WTC11 (cell line): ENCODE data around the gene ZFYVE19. TPM values are rescaled to one million over a fixed set of nuclear protein-coding genes. Genes with fewer than 3 reads are reported as not detected.

ENCODE experiments used
- ATAC-seq: fragments of 200-7000 bp; cut with Tn5 transposase; 2 replicates; pipeline ENCODE4 v1.10.0; 2021; ENCODE audit warnings: mild to moderate bottlenecking, moderate library complexity
- CTCF ChIA-PET: fragments of 300-600 bp; sonication (Branson Sonifier 250); formaldehyde crosslinking; loops from one replicate; lab custom pipeline; 2021; ENCODE audit warnings: antibody characterized with exemption; lab: Charles Lee
- POLR2A ChIA-PET: fragments of 350-600 bp; sonication (Branson Sonifier 250); formaldehyde crosslinking; loops from one replicate; lab custom pipeline; 2021; ENCODE audit warnings: antibody characterized with exemption; lab: Charles Lee
- DNase-seq: peaks from one replicate; pipeline ENCODE4 v3.0.0; 2021; ENCODE audit warnings: low spot score
- H3K27ac Mint-ChIP-seq: 2 replicates; pipeline ENCODE4 v1.8.0; 2021; ENCODE audit warnings: mixed read lengths
- H3K27me3 Mint-ChIP-seq: 2 replicates; pipeline ENCODE4 v1.8.0; 2021; ENCODE audit warnings: low read depth, mild to moderate bottlenecking, moderate library complexity, mixed read lengths
- H3K36me3 Mint-ChIP-seq: 2 replicates; pipeline ENCODE4 v1.8.0; 2021; ENCODE audit warnings: mixed read lengths
- H3K4me1 Mint-ChIP-seq: 2 replicates; pipeline ENCODE4 v1.8.0; 2022; ENCODE audit warnings: mixed read lengths
- H3K4me3 Mint-ChIP-seq: 2 replicates; pipeline ENCODE4 v1.8.0; 2021; ENCODE audit warnings: mild to moderate bottlenecking, moderate library complexity, mixed read lengths
- H3K9me3 Mint-ChIP-seq: 2 replicates; pipeline ENCODE4 v1.8.0; 2021; ENCODE audit warnings: mixed read lengths
- AFF4 ChIP-seq: sonication (generic); formaldehyde crosslinking; IDR thresholded peaks from 2 replicates; pipeline ENCODE4 v1.8.1; 2023; ENCODE audit warnings: mild to moderate bottlenecking, missing genetic modification reagents, borderline replicate concordance
- AR ChIP-seq: fragments of 250-450 bp; sonication (Bioruptor Pico); IDR thresholded peaks from 2 replicates; pipeline ENCODE4 v1.9.0; 2021; ENCODE audit warnings: mild to moderate bottlenecking
- E2F1 ChIP-seq: sonication (generic); formaldehyde crosslinking; IDR thresholded peaks from 2 replicates; pipeline ENCODE4 v1.8.0; 2022; ENCODE audit warnings: mild to moderate bottlenecking, missing genetic modification reagents
- EMX1 ChIP-seq: fragments of 250-450 bp; sonication (Bioruptor Pico); IDR thresholded peaks from 2 replicates; pipeline ENCODE4 v1.8.0; 2021; ENCODE audit warnings: mild to moderate bottlenecking
- FOXK1 ChIP-seq: sonication (generic); formaldehyde crosslinking; IDR thresholded peaks from 2 replicates; pipeline ENCODE4 v1.8.0; 2022; ENCODE audit warnings: mild to moderate bottlenecking, moderate library complexity, missing genetic modification reagents
- IRF1 ChIP-seq: sonication (generic); formaldehyde crosslinking; IDR thresholded peaks from 2 replicates; pipeline ENCODE4 v1.8.0; 2023; ENCODE audit warnings: missing genetic modification reagents
- IRF2 ChIP-seq: sonication (generic); formaldehyde crosslinking; IDR thresholded peaks from 2 replicates; pipeline ENCODE4 v1.8.0; 2022; ENCODE audit warnings: low read depth, missing genetic modification reagents, borderline replicate concordance
- KAT7 ChIP-seq: sonication (generic); formaldehyde crosslinking; IDR thresholded peaks from 2 replicates; pipeline ENCODE4 v1.8.1; 2023; ENCODE audit warnings: missing genetic modification reagents, mild to moderate bottlenecking, borderline replicate concordance
- NR2C2 ChIP-seq: sonication (generic); formaldehyde crosslinking; IDR thresholded peaks from 2 replicates; pipeline ENCODE4 v1.8.0; 2022; ENCODE audit warnings: mild to moderate bottlenecking, missing genetic modification reagents
- OVOL2 ChIP-seq: fragments of 250-450 bp; sonication (Bioruptor Pico); IDR thresholded peaks from 2 replicates; pipeline ENCODE4 v1.9.0; 2021; ENCODE audit warnings: mild to moderate bottlenecking, borderline replicate concordance
- SP1 ChIP-seq: sonication (generic); formaldehyde crosslinking; conservative IDR thresholded peaks from 2 replicates; pipeline ENCODE4 v1.8.1; 2022; ENCODE audit warnings: missing genetic modification reagents
- STAT6 ChIP-seq: sonication (generic); formaldehyde crosslinking; conservative IDR thresholded peaks from 2 replicates; pipeline ENCODE4 v1.8.1; 2023; ENCODE audit warnings: mild to moderate bottlenecking, low read depth, missing genetic modification reagents, moderate library complexity
- ZNF425 ChIP-seq: fragments of 250-450 bp; sonication (Bioruptor Pico); conservative IDR thresholded peaks from 2 replicates; pipeline ENCODE4 v1.9.0; 2021; ENCODE audit warnings: mild to moderate bottlenecking
- ZNF671 ChIP-seq: fragments of 250-450 bp; sonication (Bioruptor Pico); IDR thresholded peaks from 2 replicates; pipeline ENCODE4 v1.8.0; 2021; ENCODE audit warnings: mild to moderate bottlenecking
- ZSCAN18 ChIP-seq: fragments of 250-450 bp; sonication (Bioruptor Pico); IDR thresholded peaks from 2 replicates; pipeline ENCODE4 v2.1.2; 2022; ENCODE audit warnings: mild to moderate bottlenecking, moderate library complexity
- total RNA-seq: library from RNA; stranded (reverse); gene quantifications from 3 replicates; pipeline ENCODE4 v1.2.3, GENCODE V29; 2021

ZFYVE19 gene
- total RNA-seq, 1 experiment from 2014 or later: 18.9 TPM

GRCh38 chr15:40825661-40826422 lies 19.0 kb downstream of the ZFYVE19 start (continued):
- TF ChIP-seq EMX1 (CRISPR knock-in tag) (no peak), KAT7 (CRISPR knock-in tag) (no peak), SP1 (CRISPR knock-in tag) (no peak), IRF1 (CRISPR knock-in tag) (no peak), E2F1 (CRISPR knock-in tag) (no peak), FOXK1 (CRISPR knock-in tag) (no peak), ZSCAN18 (no peak), ZNF671 (CRISPR knock-in tag) (no peak), STAT6 (CRISPR knock-in tag) (no peak), AFF4 (CRISPR knock-in tag) (no peak), AR (CRISPR knock-in tag) (no peak)

GRCh38 chr15:40826423-40827075 lies 19.7 kb downstream of the ZFYVE19 start:
- H3K36me3 Mint-ChIP-seq: no peaks in the 10 kb centered on the region
- no peak overlapping the region for H3K27ac Mint-ChIP-seq
- H3K4me3 Mint-ChIP-seq: no peak overlapping the region
- no peaks in the 10 kb centered on the region for H3K9me3 Mint-ChIP-seq
- no peak for DNase-seq
- ChIA-PET POLR2A (no interaction called here), CTCF (no interaction called here)
- no peak for ATAC-seq
- no peaks in the 10 kb centered on the region for H3K27me3 Mint-ChIP-seq
- peaks cover 9% of the 10 kb centered on the region for H3K4me1 Mint-ChIP-seq
- TF ChIP-seq OVOL2 (CRISPR knock-in tag) (no peak), IRF2 (CRISPR knock-in tag) (no peak), ZNF425 (CRISPR knock-in tag) (no peak), AR (CRISPR knock-in tag) (no peak), NR2C2 (no peak)
